Posterior cingulate gyrus (tissue), 11 donors: ENCODE data around the gene MAFF.
"Not testable (repeated sequence)": the region's sequence is repeated elsewhere in the genome, so short reads cannot be mapped to it uniquely, and the experiment has no call there.

Experiments used
- DNase-seq, 10 donors: peaks; one replicate each; pipeline versions ENCODE4 v3.0.0 to v3.0.0-alpha.2; 2020 to 2021; ENCODE audit warnings: mixed read lengths in 3 of 10
- intact Hi-C: fragments of 100-400 bp; cut with DNase I; formaldehyde crosslinking; loops from one replicate; pipeline ENCODE4 v1.15.1; 2023

The MAFF gene

DNA sequence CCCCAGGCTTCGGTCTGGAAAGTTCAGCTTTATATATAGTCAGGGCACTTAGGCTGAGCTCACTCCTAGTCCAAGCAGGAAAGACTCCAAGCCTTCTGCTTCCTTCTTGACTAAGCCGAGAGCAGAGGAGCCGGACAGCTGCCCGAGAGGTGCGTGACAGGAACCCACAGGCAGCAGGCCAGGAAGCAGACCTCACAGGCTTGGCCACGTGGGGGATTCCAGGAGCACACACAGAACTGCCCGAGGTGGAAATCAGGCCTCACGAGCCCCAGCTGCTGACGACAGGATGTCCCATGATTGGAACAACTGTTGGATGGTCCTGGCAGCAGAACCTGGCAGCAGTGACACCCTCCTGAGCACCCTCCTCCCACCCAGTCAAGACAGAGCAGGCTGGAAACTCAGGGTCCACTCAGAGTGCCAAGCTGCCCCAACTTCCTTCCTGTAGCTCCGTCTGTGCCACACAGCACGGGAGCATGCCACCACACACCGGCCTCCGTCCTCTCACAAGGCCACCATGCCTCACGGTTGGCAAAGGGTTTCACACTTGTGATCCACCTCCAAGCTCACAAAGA lies 25.5 kb upstream of the MAFF start:
- intact Hi-C loops: no loop called here
- peak in 3 of 10 donors; percentile 42 to 88 (median 69) for DNase-seq

GRCh38 chr22:38177044-38177443 lies 24.8 kb upstream of the MAFF start:
- intact Hi-C loops: no loop called here
- peak in 2 of 10 donors; percentile 17 to 69 for DNase-seq

GRCh38 chr22:38177571-38177925 lies 24.2 kb upstream of the MAFF start:
- DNase-seq: peak in 1 of 10 donors; percentile 23
- intact Hi-C loops: not testable (repeated sequence)

DNA sequence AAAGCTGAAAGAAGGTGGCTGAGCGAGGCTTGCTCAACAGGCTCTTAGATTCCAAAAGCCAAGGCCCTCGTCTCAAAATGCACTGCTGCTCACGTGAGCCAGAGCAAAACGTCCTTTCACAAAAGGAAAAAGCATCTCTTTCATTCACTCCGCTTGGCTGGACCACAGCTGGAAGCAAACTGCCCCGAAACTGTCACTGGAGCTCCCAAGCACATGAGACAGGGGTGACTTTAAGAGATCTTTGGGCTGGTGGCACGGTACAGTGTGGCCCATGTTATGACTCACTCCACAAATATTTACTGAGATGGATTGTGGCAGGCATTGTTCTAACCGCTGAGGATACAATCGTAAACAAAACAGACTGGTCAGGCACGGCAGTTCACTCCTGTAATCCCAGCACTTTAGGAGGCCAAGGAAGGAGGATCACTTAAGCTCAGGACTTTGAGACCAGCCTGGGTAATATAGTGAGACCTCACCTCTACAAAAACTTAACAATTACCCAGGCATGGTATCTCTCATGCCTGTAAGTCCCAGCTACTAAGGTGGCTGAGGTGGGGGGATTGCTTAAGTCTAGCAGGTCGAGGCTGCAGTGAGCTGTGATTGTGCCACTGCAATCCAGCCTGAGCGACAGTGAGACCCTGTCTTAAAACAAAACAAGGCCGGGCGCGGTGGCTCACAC lies 23.7 kb upstream of the MAFF start:
- intact Hi-C loops: no loop called here
- peak in 4 of 10 donors; percentile 51 to 87 (median 70) for DNase-seq

DNA sequence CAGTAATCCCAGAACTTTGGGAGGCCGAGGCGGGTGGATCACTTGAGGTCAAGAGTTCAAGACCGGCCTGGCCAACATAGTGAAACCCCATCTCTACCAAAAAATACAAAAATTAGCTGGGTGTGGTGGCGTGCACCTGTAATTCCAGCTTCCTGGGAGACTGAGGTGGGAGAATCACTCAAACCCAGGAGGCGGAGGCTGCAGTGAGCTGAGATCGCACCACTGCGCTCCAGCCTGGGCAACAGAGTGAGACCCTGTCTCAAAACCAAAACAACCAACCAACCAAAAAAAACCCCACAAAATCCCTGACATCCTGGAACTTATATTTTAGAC lies 23.2 kb upstream of the MAFF start:
- intact Hi-C loops: not testable (repeated sequence)
- peak in 2 of 10 donors; percentile 20 to 37 for DNase-seq

- DNase-seq: peak in 9 of 10 donors; percentile 40 to 93 (median 67)
- intact Hi-C loops: loop anchor here (1.0 kb wide), 1 partner anchor 20 kb away; the partner anchor contains the start of gene MAFF
Measured at GRCh38 chr22:38180841-38181452, 20.8 kb upstream of the MAFF start.

GRCh38 chr22:38181453-38182200 lies 20.2 kb upstream of the MAFF start, which contains the start of gene PLA2G6:
Gene PLA2G6 (minus strand): TSS chr22:38181830. CDS start chr22:38169426, 12,404 bp downstream.
- intact Hi-C loops: loop anchor here (1.0 kb wide), 1 partner anchor 20 kb away; the partner anchor contains the start of gene MAFF
- peak; percentile 98 to 100 (median 98) for DNase-seq

GRCh38 chr22:38184788-38185187 lies 17.0 kb upstream of the MAFF start:
- no peak for DNase-seq
- intact Hi-C loops: no loop called here

- intact Hi-C loops: no loop called here
- DNase-seq: no peak
Measured at GRCh38 chr22:38186429-38186828, 15.4 kb upstream of the MAFF start.

- no peak for DNase-seq
- intact Hi-C loops: no loop called here
Measured at GRCh38 chr22:38187413-38188212, 14.2 kb upstream of the MAFF start.

- intact Hi-C loops: no loop called here
- no peak for DNase-seq
Measured at GRCh38 chr22:38189104-38189503, 12.7 kb upstream of the MAFF start.

- intact Hi-C loops: no loop called here
- no peak for DNase-seq
Measured at GRCh38 chr22:38190581-38190980, 11.2 kb upstream of the MAFF start.

DNA sequence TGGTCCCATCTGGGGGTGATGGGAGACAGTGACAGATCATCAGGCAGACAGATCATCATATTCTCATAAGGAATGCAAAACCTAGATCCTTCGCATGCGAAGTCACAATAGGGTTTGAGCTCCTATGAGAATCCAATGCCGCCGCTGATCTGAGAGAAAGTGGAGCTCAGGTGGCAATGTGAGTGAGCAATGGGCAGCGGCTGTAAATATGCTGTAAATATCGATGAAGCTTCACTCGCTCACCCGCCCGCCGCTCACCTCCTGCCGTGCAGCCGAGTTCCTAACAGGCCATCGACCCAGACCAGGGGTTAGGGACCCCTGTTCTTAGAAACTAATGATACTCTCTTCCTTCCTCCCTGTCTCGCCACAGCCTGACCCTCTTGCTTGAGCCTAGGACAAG lies 10.7 kb upstream of the MAFF start:
- intact Hi-C loops: no loop called here
- no peak for DNase-seq

GRCh38 chr22:38191731-38192474 lies 9.9 kb upstream of the MAFF start:
- intact Hi-C loops: no loop called here
- peak in 1 of 10 donors; percentile 33 for DNase-seq

DNA sequence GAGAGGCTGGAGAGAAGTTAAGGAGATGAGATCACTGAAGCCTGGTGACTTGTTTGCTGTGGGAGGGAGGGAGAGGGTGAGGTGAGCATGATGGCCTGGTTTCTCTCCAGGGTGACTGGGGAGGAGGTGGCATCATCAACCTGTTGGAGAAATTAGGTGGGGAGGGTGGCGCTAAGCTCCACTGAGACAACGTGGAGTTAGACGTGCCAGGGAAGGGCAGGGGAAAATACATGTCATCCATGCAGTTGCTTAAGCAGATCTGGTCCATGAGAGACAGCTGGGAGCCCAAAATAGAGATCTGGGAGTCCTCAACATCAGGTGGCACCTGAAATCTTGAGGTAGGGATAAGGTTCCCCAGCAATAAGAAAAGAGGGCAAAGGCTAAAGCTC lies 9.3 kb upstream of the MAFF start:
- DNase-seq: no peak
- intact Hi-C loops: no loop called here

DNA sequence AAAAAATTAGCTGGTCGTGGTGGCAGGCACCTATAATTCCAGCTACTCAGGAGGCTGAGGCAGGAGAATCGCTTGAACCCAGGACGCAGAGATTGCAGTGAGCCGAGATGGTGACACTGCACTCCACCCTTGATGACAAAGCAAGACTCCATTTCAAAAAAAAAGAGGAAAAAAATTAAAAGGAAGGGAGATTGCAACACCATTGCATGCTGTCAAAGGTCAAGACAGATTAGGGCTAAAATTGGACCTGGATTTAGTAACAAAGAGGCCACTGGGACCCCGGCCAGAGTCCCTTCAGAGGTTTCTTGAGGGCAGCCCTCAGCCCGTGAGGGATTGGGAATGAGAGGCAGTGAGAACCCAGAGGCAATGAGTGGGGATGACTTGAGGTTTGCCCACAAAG lies 8.2 kb upstream of the MAFF start:
- DNase-seq: no peak
- intact Hi-C loops: no loop called here

- intact Hi-C loops: no loop called here
- peak in 1 of 10 donors; percentile 59 for DNase-seq
Measured at GRCh38 chr22:38196791-38197419, 4.9 kb upstream of the MAFF start.

DNA sequence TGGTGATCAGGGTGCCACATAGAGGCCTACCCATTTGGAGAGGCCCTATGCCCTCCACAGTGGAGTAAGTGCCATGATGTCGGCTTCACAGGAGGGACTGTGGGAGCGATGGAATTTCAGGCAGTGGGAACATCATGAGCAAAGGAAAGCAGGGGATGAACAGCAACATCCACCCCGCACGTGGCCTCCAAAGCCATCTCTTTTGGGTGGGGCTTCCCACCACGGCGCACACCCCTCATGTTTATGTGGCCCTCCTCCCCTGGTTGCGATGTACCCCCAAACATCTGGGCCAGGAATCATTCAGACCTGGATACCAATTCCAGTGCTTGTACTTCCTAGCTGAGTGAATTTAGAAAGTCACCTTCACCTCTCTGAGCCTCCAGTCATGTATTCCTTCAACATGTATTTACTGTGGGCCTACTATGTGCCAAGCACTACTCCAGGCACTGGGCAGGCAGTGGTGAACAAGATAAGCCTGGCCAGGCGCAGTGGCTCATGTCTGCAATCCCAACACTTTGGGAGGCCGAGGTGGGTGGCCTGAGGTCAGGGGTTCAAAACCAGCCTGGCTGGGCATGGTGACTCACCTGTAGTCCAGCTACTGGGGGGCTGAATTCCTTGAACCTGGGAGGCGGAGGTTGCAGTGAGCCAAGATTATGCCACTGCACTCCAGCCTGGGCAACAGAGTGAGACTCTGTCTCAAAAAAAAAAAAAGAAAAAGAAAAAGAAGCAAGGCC lies 1.8 kb upstream of the MAFF start:
- peak in 1 of 10 donors; percentile 72 for DNase-seq
- intact Hi-C loops: no loop called here
